Measurements from ENCODE around the gene TMEM82.

TMEM82 gene

GRCh38 chr1:15719381-15720120 lies 22.7 kb upstream of the TMEM82 start:
- DNase-seq (ENCODE audit: low read depth, low spot score), result no peak

DNA sequence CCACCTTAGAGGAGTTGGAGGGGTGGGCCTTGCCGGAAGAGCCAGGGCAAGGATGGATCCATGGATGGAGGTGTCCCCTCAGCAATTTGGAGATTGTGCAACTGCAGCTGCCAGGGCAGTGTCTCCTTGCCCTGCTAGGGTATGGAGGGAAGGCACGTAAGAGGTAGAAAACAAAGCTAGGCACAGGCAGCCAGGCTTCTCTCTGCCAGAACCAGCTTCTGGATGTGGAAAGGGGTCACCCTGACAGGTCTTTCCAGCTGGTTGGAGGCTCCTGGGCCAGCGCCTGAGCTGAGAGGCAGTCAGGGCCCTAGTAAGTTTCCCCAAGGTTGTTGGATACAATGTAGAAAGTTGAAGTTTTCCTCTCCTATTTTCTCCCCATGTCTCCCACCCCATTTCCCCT lies 21.4 kb upstream of the TMEM82 start:
- no peak for DNase-seq (ENCODE audit: low read depth, low spot score)

GRCh38 chr1:15722411-15722810 lies 19.9 kb upstream of the TMEM82 start:
- DNase-seq (ENCODE audit: low read depth, low spot score), result no peak

DNA sequence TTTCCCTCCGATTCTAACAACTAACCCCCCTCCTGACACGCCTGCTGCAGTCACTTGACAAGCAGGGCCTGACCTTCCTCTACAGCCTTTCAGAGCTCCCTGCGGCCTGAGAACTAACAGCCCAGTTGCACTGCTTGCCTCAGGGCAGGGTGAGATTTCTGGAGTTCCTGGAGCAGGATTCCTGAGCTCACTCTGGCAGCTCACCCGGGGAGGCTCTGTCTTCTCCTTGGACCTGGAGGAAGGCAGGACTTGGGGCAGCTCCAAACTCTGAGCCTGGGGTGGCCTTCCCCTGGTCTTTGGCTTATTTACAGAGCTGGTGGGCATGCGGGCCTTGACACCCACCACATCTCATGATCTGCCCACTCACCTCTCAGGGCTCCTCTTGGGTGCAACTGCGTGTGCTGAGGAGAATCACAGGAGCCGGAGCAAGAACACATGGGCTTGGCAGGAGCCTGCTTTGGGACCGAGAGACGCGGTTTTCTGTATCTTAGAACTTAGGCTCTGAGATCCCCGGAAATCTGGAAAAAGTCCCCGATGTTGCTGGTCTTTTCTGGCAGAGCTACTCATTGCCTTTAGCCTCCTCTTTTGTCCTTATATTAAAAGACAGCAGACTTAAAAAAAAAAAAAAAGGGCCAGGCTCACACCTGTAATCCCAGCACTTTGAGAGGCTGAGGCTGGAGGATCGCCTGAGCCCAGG lies 19.3 kb upstream of the TMEM82 start:
- DNase-seq (ENCODE audit: low read depth, low spot score), result no peak

DNA sequence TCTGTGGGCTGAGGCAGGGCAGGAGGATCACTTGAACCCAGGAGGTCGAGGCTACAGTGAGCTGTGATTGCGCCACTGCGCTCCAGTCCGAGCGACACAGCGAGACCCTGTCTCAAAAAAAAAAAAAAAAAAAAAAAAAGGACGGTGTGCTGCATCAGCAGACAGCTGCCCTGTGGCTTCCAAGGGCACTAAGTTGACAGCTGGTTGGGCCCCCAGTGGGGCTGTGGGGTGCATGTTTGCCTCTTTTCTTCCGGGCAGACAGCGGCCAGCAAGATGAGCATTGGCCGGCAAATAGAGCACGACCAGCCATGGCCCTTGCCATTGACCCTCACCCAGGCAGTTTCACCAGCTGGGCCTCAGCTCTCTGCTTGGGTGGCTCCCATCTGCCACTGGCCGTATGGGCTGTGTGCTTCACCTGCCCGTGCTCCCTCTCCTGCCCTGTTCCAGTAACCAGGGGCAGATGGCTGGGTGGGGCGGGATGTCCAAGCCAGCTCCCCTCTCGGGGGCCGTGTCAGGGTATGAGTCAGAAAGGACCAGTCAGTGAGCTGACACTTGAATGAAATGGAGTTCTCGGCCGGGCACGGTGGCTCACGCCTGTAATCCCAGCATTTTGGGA lies 18.6 kb upstream of the TMEM82 start:
- no peak for DNase-seq (ENCODE audit: low read depth, low spot score)

DNA sequence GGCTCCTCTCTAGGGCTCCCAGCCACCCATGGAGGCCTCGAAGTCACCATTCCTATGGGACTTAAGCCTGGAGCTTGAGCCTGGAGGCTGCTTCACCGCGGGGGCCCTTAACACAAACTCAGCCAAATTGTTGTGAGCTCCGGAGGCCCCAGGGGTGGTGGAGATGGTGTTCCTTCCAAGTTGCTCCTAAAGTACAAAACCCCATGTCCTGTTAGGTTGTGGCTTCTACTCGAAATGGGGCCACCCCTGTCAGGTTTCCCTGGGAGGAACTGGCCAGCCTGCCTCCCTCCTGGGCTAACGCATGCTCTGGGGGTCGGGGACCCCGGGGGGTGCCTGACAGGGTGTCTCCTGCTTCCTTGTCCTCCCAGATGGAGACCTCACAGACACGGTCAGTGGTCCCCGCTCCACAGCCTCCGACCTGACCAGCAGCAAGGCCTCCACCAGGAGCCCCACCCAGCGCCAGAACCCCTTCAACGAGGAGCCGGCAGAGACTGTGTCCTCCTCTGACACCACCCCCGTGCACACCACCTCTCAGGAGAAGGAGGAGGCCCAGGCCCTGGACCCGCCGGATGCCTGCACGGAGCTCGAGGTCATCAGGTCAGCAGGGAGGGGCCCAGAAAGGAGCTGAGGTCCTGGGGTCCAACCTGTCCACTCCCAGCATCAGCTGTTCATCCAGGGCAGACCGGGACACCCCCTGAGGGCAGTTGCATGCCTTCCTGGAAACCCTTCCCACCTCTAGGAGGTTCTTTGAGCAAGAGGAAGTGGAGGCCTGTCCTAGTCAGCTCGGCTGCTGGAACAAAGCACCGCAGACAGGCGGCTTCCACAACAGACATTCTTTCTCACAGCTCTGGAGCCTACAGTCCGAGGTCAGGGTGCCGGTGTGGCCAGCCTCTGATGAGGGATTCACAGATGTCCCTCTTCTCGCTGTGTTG lies 17.1 kb upstream of the TMEM82 start:
- DNase-seq (ENCODE audit: low read depth, low spot score), result no peak

GRCh38 chr1:15726508-15726907 lies 15.8 kb upstream of the TMEM82 start:
- no peak for DNase-seq (ENCODE audit: low read depth, low spot score)

- DNase-seq (ENCODE audit: low read depth, low spot score), result no peak
Measured at GRCh38 chr1:15727021-15727420, 15.3 kb upstream of the TMEM82 start.

- DNase-seq (ENCODE audit: low read depth, low spot score), result no peak
Measured at GRCh38 chr1:15727424-15727823, 14.9 kb upstream of the TMEM82 start.

GRCh38 chr1:15727866-15728534 lies 14.3 kb upstream of the TMEM82 start:
- DNase-seq (ENCODE audit: low read depth, low spot score), result no peak

- no peak for DNase-seq (ENCODE audit: low read depth, low spot score)
Measured at GRCh38 chr1:15728937-15729657, 13.2 kb upstream of the TMEM82 start.

- no peak for DNase-seq (ENCODE audit: low read depth, low spot score)
Measured at GRCh38 chr1:15730423-15730822, 11.9 kb upstream of the TMEM82 start.

GRCh38 chr1:15730936-15731335 lies 11.4 kb upstream of the TMEM82 start:
- DNase-seq (ENCODE audit: low read depth, low spot score), result no peak

- no peak for DNase-seq (ENCODE audit: low read depth, low spot score)
Measured at GRCh38 chr1:15731735-15732685, 10.3 kb upstream of the TMEM82 start.

GRCh38 chr1:15732686-15733081 lies 9.6 kb upstream of the TMEM82 start:
- no peak for DNase-seq (ENCODE audit: low read depth, low spot score)

- DNase-seq (ENCODE audit: low read depth, low spot score), result no peak
Measured at GRCh38 chr1:15733218-15733725, 9.0 kb upstream of the TMEM82 start.

- DNase-seq (ENCODE audit: low read depth, low spot score), result no peak
Measured at GRCh38 chr1:15733726-15734226, 8.5 kb upstream of the TMEM82 start.

GRCh38 chr1:15734296-15734695 lies 8.0 kb upstream of the TMEM82 start:
- no peak for DNase-seq (ENCODE audit: low read depth, low spot score)

DNA sequence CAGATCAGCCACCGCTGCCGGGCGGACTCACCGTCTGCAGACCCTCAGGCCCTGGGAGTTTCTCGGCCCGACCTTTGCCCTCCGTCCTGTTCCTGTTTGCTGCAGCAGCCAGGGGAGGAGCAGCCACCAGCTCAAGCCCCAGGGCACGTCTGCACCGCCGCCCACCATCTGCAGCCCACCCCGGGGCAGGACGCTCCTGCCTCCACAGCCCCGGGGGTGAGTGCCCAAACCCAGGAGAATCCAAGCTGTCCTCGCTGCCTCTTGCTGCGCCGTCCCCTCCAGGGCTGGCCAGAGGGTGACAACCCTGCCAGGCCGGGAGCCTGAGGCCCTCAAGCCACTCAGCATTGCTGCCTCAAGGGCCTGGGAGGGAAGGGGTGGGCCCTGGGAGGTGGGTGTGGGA lies 7.4 kb upstream of the TMEM82 start:
- DNase-seq (ENCODE audit: low read depth, low spot score), result no peak
